ENCODE results near the gene ARHGAP8.
"Not testable (repeated sequence)": the region's sequence is repeated elsewhere in the genome, so short reads cannot be mapped to it uniquely, and the experiment has no call there.

Gene ARHGAP8

DNA sequence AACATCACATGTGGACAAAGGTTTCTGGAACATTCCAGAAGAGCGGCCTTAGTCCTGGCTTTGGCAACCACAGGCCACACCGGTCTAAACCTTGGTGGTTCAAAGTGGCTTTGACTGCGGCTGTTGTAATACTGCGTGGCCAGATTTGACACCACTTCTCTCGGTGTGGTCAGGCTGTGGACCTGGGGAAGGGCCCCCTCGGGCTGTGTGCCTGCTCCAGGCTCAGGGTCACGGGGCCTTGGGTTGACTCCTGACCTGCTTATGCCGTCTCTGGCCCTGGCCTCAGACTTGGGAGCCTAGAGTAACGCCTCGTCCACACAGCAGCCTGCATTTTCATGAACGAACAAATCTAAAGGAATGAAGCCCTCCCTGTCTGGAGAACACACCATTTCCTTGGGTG is 139.4 kb downstream of the ARHGAP8 start:
- DNase-seq = no peak

DNA sequence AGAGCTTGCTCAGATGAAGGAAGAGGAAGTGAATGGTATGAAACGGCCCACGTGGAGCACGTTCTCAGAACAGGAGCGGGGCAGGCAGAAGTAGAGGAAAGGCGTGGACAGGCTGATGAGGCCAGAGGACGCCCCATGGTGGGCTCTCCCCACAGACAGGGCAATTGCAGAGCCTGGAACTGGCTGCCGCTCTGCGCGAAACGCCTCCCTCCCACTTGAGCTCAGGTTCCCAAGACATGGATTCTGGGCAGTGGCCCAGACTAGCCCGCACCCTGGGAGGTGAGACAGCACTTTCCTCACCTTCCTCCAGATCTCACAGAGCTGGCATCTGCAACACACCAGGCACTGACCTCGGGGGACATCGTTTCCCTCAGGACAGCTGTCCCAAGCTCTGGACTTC is 139.9 kb downstream of the ARHGAP8 start:
- DNase-seq = no peak

DNA sequence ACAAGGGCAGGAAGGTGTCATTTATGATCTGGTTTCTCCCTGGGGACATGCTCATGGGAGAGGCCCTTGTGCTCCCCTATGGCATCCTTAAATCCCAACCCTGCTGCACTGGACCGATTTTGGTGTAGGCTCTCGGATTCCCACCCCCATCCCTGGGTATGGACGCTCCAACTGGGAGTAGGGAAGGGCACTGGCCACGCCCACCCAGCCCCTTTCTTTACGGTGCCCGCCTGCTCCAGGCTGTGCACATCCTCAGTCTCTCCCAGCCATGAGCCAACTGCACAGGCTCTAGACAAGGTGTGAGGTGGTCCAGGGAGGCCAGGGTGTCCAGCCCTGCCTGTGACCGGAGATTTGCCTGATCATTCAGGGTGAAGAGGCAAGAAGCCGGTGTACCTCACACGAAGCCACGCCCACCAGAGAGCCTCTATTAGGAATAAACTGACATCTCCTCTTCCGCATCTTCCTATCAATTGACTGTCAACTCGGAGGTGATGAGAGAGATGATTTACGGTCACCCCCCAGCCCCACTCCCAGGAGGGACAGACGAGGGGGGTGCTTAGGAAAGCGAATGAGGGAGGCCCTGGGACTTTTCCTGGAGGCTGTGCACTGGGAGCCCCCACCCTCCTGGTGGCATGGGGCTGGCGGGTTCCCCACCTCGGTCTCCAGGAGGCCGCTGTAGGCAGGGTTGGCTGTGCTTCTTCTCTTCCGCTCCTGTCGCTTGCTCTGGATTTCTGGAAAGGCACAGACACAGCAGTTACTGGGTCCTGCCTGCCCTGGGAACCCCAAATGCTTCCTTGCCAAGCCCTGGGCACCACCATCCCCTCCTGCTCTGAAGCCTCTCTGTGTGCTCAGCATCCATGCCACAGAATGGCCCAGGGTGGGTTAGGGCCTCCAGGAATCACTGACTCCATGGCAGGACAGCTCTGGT is 140.7 kb downstream of the ARHGAP8 start:
- no peak for DNase-seq

DNA sequence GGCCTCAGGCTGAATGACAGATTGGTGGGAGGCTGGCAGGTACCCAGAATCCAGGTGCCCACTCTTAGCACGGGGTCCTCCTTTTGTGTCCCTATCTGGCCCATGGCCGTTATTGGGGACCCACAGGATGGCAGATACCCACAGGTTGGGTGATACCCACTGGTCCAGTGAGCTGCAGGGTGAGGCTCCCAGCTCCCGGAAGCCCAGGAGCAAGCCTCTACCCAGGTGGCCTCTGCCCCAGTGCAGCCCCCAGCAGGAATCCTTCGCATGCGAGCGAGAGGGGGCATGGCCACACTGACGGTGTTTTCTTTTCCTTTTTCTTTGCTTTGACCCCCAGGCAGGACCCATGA is 141.3 kb downstream of the ARHGAP8 start:
- no peak for DNase-seq

GRCh38 chr22:44894321-44894720 is 141.9 kb downstream of the ARHGAP8 start:
- no peak for DNase-seq

DNA sequence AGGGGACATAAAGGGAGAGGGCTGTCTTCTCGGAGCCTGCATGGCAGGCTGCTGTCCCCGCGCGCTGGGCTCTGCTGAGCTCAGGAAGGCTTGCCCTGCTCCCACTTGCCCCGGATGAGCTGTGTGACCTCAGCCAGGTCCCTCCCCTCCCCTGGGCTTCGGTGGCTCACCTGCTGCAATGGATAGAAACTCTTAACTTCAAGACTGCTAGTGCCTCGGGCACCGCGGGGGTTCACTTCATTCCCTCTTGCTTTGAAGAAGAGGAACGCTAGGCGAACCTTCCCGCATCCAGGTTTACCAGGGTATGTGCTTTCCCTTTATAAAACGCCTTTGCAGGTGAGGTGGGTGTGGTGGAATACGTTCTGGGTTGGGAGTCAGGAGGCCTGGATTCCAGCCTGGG is 142.4 kb downstream of the ARHGAP8 start:
- DNase-seq = no peak

GRCh38 chr22:44895296-44896055 is 143.1 kb downstream of the ARHGAP8 start:
- no peak for DNase-seq

GRCh38 chr22:44898236-44898635 is 145.9 kb downstream of the ARHGAP8 start:
- no peak for DNase-seq

- no peak for DNase-seq
These were observed 148.9 kb downstream of the ARHGAP8 start for GRCh38 chr22:44901301-44901700.

DNA sequence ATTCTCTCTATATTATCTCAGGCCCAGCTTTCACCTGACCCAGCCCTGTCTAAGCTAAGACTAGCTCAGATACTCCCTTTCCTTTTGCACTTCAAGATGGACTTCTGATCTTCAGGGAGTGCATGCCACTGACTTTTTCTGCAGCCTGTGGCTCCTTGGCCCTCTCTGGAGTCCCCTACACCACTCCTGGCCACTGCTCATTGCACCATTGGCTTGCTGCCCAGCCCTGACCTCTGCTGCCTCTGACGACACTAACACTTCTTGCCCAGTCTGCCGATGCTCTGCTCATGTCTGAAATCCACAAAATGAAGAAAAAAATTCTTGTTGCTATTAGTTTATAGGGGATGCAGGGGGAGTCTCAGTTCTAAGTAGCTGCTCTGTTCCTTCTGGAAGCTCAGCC is 150.8 kb downstream of the ARHGAP8 start:
- not testable (repeated sequence) for DNase-seq

- not testable (repeated sequence) for DNase-seq
These were observed 152.2 kb downstream of the ARHGAP8 start for GRCh38 chr22:44904492-44905152.

DNA sequence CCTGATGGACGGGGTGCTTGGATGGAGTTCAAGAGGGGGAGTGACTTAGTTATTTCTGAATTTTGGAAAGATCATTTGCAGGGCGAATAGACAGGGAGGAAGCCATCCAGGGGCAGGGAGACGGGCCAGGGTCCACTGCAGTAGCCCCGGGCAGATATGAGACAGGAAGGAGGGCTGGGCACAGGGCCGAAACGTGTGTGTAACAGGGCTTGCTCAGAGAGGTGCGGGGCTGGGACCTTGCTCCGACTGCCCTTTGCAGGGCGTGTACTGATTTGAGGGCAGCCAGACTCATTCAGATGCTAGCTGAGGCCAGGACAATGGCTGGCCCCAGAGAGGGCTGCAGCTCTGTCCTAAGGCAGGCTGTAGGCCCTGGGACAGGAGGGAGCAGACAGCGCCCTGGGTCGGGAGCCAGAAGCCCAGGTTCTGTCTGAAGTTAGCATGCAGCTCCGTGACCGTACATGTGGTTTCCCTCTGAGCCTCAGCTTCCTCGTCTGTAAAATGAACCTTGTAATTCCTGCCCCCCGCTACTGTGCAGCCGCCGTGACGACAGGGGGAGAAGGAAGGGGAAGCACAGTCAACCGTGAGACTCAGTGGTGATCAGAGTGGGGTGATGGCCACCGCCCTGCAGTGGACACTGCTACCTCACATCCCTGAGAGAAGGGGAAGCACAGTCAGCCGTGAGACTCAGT is 154.0 kb downstream of the ARHGAP8 start:
- DNase-seq = no peak

GRCh38 chr22:44906999-44907644 is 154.7 kb downstream of the ARHGAP8 start:
- DNase-seq = no peak

DNA sequence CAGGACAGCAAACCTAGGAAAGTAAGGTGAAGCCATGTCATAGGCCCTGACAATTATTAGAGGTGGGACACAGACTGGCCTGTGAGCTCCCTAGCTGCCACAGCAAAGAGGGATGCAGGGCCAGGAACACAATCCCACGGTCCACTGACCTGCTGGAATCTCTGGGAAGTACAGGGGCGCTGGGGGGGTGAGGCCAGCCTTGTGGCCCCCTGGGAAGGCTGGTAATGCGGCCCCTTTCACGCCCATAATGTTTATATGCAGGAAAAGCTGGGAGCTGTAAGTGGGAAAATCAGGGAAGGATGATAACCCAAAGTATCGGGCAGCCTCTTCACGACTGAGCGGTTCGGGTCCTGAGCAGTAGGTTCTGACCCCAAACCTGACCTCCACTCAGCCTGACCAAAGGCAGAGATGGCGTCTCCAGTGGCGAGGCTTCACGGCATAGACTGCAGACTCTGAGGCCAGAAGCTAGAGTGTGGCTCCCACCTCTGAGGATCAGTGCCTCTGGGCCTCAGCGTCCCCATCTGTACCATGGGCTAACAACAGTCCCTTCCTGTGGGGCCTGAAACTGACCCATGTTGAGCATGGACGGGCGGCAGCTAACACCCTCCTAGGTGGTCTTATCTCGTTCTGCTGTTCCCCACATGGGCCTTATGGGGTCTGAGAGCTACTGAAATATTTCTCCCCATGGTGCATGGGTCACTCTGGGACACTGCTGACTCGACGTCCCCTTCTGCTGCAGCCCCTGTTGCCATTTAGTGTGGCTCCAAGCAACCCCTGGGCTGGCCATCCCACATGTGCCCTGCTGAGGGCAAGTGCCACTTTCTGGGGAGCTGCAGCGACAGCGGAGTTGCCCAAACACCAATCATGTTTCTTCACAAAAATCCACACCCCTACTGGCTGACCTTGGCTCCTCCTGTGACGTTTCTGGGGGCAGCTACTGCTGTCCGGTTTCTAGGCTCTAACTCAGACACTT is 155.7 kb downstream of the ARHGAP8 start:
- no peak for DNase-seq

DNA sequence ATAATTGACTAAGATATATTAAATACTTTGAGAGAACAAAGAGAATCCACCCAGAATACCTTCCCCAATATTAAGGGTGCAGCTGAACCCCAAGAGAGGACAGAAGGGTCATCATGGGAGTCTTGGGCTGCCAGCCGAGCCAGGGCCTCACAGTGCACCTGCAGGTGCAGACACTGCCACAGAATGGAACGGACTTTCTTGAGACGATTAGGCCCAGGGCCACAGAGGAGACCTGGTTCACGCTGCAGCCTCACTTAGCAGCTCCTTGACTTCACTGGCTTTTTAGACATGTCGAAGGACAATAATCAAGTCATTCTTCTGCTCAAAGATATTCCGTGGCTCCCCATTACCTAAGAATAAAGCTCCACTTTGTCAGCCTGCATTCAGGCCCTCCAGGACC is 156.9 kb downstream of the ARHGAP8 start:
- DNase-seq = no peak

All from NCI-H146 (cell line).